Astrocyte (in vitro differentiated cells and primary cell): ENCODE results near the gene CCDC86. TPM values are rescaled to one million over a fixed set of nuclear protein-coding genes. Genes with fewer than 3 reads are reported as not detected.

ENCODE experiments used
- DNase-seq: peaks from one replicate; pipeline ENCODE4 v3.0.0-alpha.2; 2010; ENCODE audit warnings: low read depth
- FAIRE-seq: peaks from 2 replicates; lab custom pipeline; 2011; peaks lifted over from hg19 to GRCh38; lab: Jason Lieb, UNC
- H2AFZ ChIP-seq: 2 replicates; pipeline ENCODE4 v1.6.0; 2012; ENCODE audit warnings: low read depth, low read length, inconsistent platforms
- H3K27ac ChIP-seq: 2 replicates; pipeline ENCODE4 v1.5.1; 2011; ENCODE audit warnings: low read depth, low read length, inconsistent platforms
- H3K27me3 ChIP-seq: 2 replicates; pipeline ENCODE4 v1.6.0; 2011; ENCODE audit warnings: low read length, inconsistent platforms; ENCODE audit not compliant: insufficient read depth
- H3K36me3 ChIP-seq: 2 replicates; pipeline ENCODE4 v1.5.1; 2011; ENCODE audit warnings: low read length, inconsistent platforms; ENCODE audit not compliant: insufficient read depth
- H3K4me1 ChIP-seq: 2 replicates; pipeline ENCODE4 v1.5.1; 2011; ENCODE audit warnings: low read length, inconsistent platforms; ENCODE audit not compliant: insufficient read depth
- H3K4me2 ChIP-seq: 2 replicates; pipeline ENCODE4 v1.6.0; 2012; ENCODE audit warnings: low read length, inconsistent platforms
- H3K4me3 ChIP-seq: 2 replicates; pipeline ENCODE4 v1.5.1; 2011; ENCODE audit warnings: low read depth, mild to moderate bottlenecking, low read length, inconsistent platforms; ENCODE audit not compliant: insufficient read depth
- H3K79me2 ChIP-seq: 2 replicates; pipeline ENCODE4 v1.6.0; 2012; ENCODE audit warnings: mild to moderate bottlenecking, low read length, inconsistent platforms; ENCODE audit not compliant: insufficient read depth
- H3K9ac ChIP-seq: 2 replicates; pipeline ENCODE4 v1.6.0; 2012; ENCODE audit warnings: mild to moderate bottlenecking, low read length, inconsistent platforms
- H3K9me3 ChIP-seq: 2 replicates; pipeline ENCODE4 v1.5.1; 2012; ENCODE audit warnings: low read depth, mild to moderate bottlenecking, low read length, inconsistent platforms; ENCODE audit not compliant: insufficient read depth
- H4K20me1 ChIP-seq: 2 replicates; pipeline ENCODE4 v1.6.0; 2012; ENCODE audit warnings: low read length, inconsistent platforms; ENCODE audit not compliant: insufficient read depth
- H3K27ac Mint-ChIP-seq: one replicate; pipeline ENCODE4 v1.8.0; 2021; ENCODE audit warnings: mild to moderate bottlenecking, mixed read lengths; ENCODE audit not compliant: unreplicated experiment
- H3K27me3 Mint-ChIP-seq: one replicate; pipeline ENCODE4 v1.8.0; 2021; ENCODE audit warnings: low read depth, mixed read lengths; ENCODE audit not compliant: unreplicated experiment
- H3K36me3 Mint-ChIP-seq: one replicate; pipeline ENCODE4 v1.8.0; 2021; ENCODE audit warnings: low read depth, mixed read lengths; ENCODE audit not compliant: unreplicated experiment
- H3K4me1 Mint-ChIP-seq: one replicate; pipeline ENCODE4 v1.8.0; 2021; ENCODE audit warnings: low read depth, mixed read lengths; ENCODE audit not compliant: unreplicated experiment
- H3K4me3 Mint-ChIP-seq: one replicate; pipeline ENCODE4 v1.8.0; 2021; ENCODE audit warnings: mild to moderate bottlenecking, moderate library complexity, mixed read lengths; ENCODE audit not compliant: unreplicated experiment
- H3K9me3 Mint-ChIP-seq: one replicate; pipeline ENCODE4 v1.8.0; 2021; ENCODE audit warnings: mild to moderate bottlenecking, mixed read lengths; ENCODE audit not compliant: unreplicated experiment
- EZH2 ChIP-seq: IDR thresholded peaks from 2 replicates; pipeline ENCODE4 v1.6.1; 2012; ENCODE audit warnings: mild to moderate bottlenecking, low read length, inconsistent platforms; ENCODE audit not compliant: insufficient read depth
- total RNA-seq: library from RNA; stranded (reverse); gene quantifications from 2 replicates; pipeline ENCODE4 v1.2.1, GENCODE V29; 2021
- TF ChIP-seq, protein P1 (sequence below): IDR thresholded peaks from 2 replicates; pipeline ENCODE4 v1.5.1; 2011; ENCODE audit warnings: low read depth, mild to moderate bottlenecking, inconsistent platforms, low read length, moderate library complexity; ENCODE audit not compliant: insufficient read depth

The CCDC86 gene
- total RNA-seq, 1 donor from 2014 or later = 51.4 TPM

DNA sequence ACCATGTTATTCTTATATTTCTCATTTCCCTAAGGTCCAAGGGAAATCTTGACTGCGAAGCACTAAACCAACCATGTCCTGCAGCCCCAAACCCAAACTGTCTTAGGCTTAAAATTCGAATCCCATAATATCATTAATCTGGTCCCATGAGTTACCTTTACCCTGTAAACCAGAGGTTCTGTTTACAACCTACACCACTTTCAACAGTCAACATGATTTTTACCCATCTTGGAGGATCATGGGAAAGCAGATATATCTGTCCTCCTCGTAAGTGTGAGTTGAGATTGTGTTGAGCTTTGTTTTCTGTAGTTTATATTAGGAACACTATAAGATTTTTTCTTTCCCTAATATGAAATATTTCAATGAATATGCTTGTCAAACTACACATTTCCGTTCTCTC lies 58.1 kb downstream of the CCDC86 start:
- Histone ChIP-seq H3K36me3 (peaks cover 59% of the 10 kb centered on the region), H3K27ac (no peak overlapping the region), H3K4me1 (peaks cover 1% of the 10 kb centered on the region), H3K79me2 (peaks cover 25% of the 10 kb centered on the region), H2AFZ (no peak overlapping the region), H4K20me1 (peaks cover 68% of the 10 kb centered on the region), H3K4me2 (no peak overlapping the region), H3K9me3 (no peaks in the 10 kb centered on the region), H3K9ac (no peak overlapping the region), H3K27me3 (no peaks in the 10 kb centered on the region), H3K4me3 (no peak overlapping the region)
- Mint-ChIP-seq H3K27me3 (no peaks in the 10 kb centered on the region), H3K4me3 (no peak overlapping the region), H3K9me3 (no peaks in the 10 kb centered on the region), H3K4me1 (peaks cover 7% of the 10 kb centered on the region), H3K36me3 (peaks cover 11% of the 10 kb centered on the region), H3K27ac (no peak overlapping the region)
- no peak for TF ChIP-seq EZH2
- TF ChIP-seq, protein P1, sequence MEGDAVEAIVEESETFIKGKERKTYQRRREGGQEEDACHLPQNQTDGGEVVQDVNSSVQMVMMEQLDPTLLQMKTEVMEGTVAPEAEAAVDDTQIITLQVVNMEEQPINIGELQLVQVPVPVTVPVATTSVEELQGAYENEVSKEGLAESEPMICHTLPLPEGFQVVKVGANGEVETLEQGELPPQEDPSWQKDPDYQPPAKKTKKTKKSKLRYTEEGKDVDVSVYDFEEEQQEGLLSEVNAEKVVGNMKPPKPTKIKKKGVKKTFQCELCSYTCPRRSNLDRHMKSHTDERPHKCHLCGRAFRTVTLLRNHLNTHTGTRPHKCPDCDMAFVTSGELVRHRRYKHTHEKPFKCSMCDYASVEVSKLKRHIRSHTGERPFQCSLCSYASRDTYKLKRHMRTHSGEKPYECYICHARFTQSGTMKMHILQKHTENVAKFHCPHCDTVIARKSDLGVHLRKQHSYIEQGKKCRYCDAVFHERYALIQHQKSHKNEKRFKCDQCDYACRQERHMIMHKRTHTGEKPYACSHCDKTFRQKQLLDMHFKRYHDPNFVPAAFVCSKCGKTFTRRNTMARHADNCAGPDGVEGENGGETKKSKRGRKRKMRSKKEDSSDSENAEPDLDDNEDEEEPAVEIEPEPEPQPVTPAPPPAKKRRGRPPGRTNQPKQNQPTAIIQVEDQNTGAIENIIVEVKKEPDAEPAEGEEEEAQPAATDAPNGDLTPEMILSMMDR = no peak
- FAIRE-seq (no peak), DNase-seq (no peak)

Other genes with a start within 250 kb of the CCDC86 start
- gene MS4A8, start 142.5 kb upstream of the CCDC86 start, total RNA-seq = not detected in 2 replicates
- not detected in 2 replicates for gene MS4A18, start 117.4 kb upstream of the CCDC86 start, total RNA-seq
- gene MS4A15, start 85.2 kb upstream of the CCDC86 start, total RNA-seq = not detected in 2 replicates
- gene MS4A10, start 56.8 kb upstream of the CCDC86 start, total RNA-seq = not detected in 2 replicates
- not detected in 2 replicates for gene PTGDR2, start 13.8 kb downstream of the CCDC86 start, total RNA-seq
- gene ZP1, start 25.4 kb downstream of the CCDC86 start, total RNA-seq = 0.43 TPM in 1 of 2 replicates, not detected in the other
- gene PRPF19, start 64.5 kb downstream of the CCDC86 start, total RNA-seq = 58.4 and 61.9 TPM in 2 replicates
- gene TMEM109, start 72.0 kb downstream of the CCDC86 start, total RNA-seq = 72.8 and 72.9 TPM in 2 replicates
- 117 TPM in 2 replicates for gene TMEM132A, start 82.3 kb downstream of the CCDC86 start, total RNA-seq
- gene SLC15A3, start 110.1 kb downstream of the CCDC86 start, total RNA-seq = 66.3 and 87.8 TPM in 2 replicates
- gene CD6, start 129.6 kb downstream of the CCDC86 start, total RNA-seq = 0.39 and 0.58 TPM in 2 replicates